Islet of Langerhans (tissue), 1 donor: ENCODE results near the gene PLEKHM3.
"Not testable (repeated sequence)": the region's sequence is repeated elsewhere in the genome, so short reads cannot be mapped to it uniquely, and the experiment has no call there.

Experiments
- FAIRE-seq: peaks from one replicate; lab custom pipeline; 2011; peaks lifted over from hg19 to GRCh38; lab: Jason Lieb, UNC

PLEKHM3 gene

GRCh38 chr2:207823865-207824264 lies 201.5 kb downstream of the PLEKHM3 start:
- no peak for FAIRE-seq

GRCh38 chr2:207819839-207820784 lies 205.2 kb downstream of the PLEKHM3 start:
- FAIRE-seq, result no peak

GRCh38 chr2:207819021-207819797 lies 206.1 kb downstream of the PLEKHM3 start:
- FAIRE-seq, result no peak

GRCh38 chr2:207816546-207816945 lies 208.8 kb downstream of the PLEKHM3 start:
- FAIRE-seq, result no peak

- no peak for FAIRE-seq
Measured at GRCh38 chr2:207815254-207815653, 210.1 kb downstream of the PLEKHM3 start.

- no peak for FAIRE-seq
Measured at GRCh38 chr2:207813942-207814341, 211.4 kb downstream of the PLEKHM3 start.

- FAIRE-seq, result no peak
Measured at GRCh38 chr2:207813221-207813916, 212.0 kb downstream of the PLEKHM3 start.

GRCh38 chr2:207812726-207813080 lies 212.6 kb downstream of the PLEKHM3 start:
- no peak for FAIRE-seq

GRCh38 chr2:207812058-207812725 lies 213.1 kb downstream of the PLEKHM3 start:
- no peak for FAIRE-seq

GRCh38 chr2:207811658-207812057 lies 213.7 kb downstream of the PLEKHM3 start:
- FAIRE-seq, result not testable (repeated sequence)

GRCh38 chr2:207810200-207810788 lies 215.0 kb downstream of the PLEKHM3 start:
- FAIRE-seq, result no peak

- no peak for FAIRE-seq
Measured at GRCh38 chr2:207808119-207808518, 217.2 kb downstream of the PLEKHM3 start.

- no peak for FAIRE-seq
Measured at GRCh38 chr2:207807516-207807915, 217.8 kb downstream of the PLEKHM3 start.

- no peak for FAIRE-seq
Measured at GRCh38 chr2:207805566-207806226, 219.6 kb downstream of the PLEKHM3 start.

- FAIRE-seq, result no peak
Measured at GRCh38 chr2:207802650-207803049, 222.7 kb downstream of the PLEKHM3 start.

- no peak for FAIRE-seq
Measured at GRCh38 chr2:207801259-207801658, 224.1 kb downstream of the PLEKHM3 start.

- FAIRE-seq, result no peak
Measured at GRCh38 chr2:207796585-207797350, 228.6 kb downstream of the PLEKHM3 start.

GRCh38 chr2:207792244-207792785 lies 233.0 kb downstream of the PLEKHM3 start:
- FAIRE-seq, result no peak

- FAIRE-seq, result no peak
Measured at GRCh38 chr2:207791579-207792243, 233.6 kb downstream of the PLEKHM3 start.
